ENCODE measurements around the gene TLE1. TPM values are rescaled to one million over a fixed set of nuclear protein-coding genes. Genes with fewer than 3 reads are reported as not detected.
"Not testable (repeated sequence)": the region's sequence is repeated elsewhere in the genome, so short reads cannot be mapped to it uniquely, and the experiment has no call there.

The TLE1 gene
- 10.2 TPM for total RNA-seq
- long read RNA-seq, partial matches to known transcripts: 32 of 41 reads
- long read RNA-seq, other reads (novel, unspliced or antisense): 9 of 41 reads

- DNase-seq (peak; percentile 99), ATAC-seq (peak; percentile 97)
- intact Hi-C loops (cut with micrococcal nuclease): loop anchor here (10.0 kb wide), 1 partner anchor 165 kb away; no protein-coding TSS in a partner anchor
Measured at GRCh38 chr9:81689343-81690175, at the start of gene TLE1. Gene TLE1, minus strand, starts transcription at chr9:81689547. Its CDS starts 1,307 bp downstream, at chr9:81688240.

- ATAC-seq (peak; percentile 26), DNase-seq (no peak)
- intact Hi-C loops (cut with micrococcal nuclease): no loop called here
Measured at GRCh38 chr9:81737871-81738507, 48.6 kb upstream of the TLE1 start.

- DNase-seq; ATAC-seq; intact Hi-C loops (cut with micrococcal nuclease): not testable (repeated sequence)
Measured at GRCh38 chr9:81730498-81730897, 41.2 kb upstream of the TLE1 start.

GRCh38 chr9:81729135-81729534, 39.8 kb upstream of the TLE1 start:
- intact Hi-C loops (cut with micrococcal nuclease): no loop called here
- ATAC-seq (no peak), DNase-seq (no peak)

GRCh38 chr9:81724242-81724889, 35.0 kb upstream of the TLE1 start:
- DNase-seq: no peak
- peak; percentile 61 for ATAC-seq
- intact Hi-C loops (cut with micrococcal nuclease): no loop called here

- no peak for ATAC-seq
- DNase-seq: no peak
Measured at GRCh38 chr9:81722277-81722676, 32.9 kb upstream of the TLE1 start.

GRCh38 chr9:81720450-81721086, 31.2 kb upstream of the TLE1 start:
- no peak for ATAC-seq
- DNase-seq: no peak
- intact Hi-C loops (cut with micrococcal nuclease): no loop called here

More at GRCh38 chr9:81722277-81722676, 32.9 kb upstream of the TLE1 start:
- intact Hi-C loops (cut with micrococcal nuclease): no loop called here

GRCh38 chr9:81719972-81720371, 30.6 kb upstream of the TLE1 start:
- ATAC-seq: no peak
- intact Hi-C loops (cut with micrococcal nuclease): no loop called here
- DNase-seq: no peak

- no peak for DNase-seq
- intact Hi-C loops (cut with micrococcal nuclease): no loop called here
Measured at GRCh38 chr9:81718244-81718643, 28.9 kb upstream of the TLE1 start.

GRCh38 chr9:81717747-81718077, 28.4 kb upstream of the TLE1 start:
- no peak for DNase-seq
- intact Hi-C loops (cut with micrococcal nuclease): no loop called here

More at GRCh38 chr9:81718244-81718643, 28.9 kb upstream of the TLE1 start:
- no peak for ATAC-seq

GRCh38 chr9:81717061-81717746, 27.9 kb upstream of the TLE1 start:
- intact Hi-C loops (cut with micrococcal nuclease): no loop called here
- DNase-seq (no peak), ATAC-seq (no peak)

More at GRCh38 chr9:81717747-81718077, 28.4 kb upstream of the TLE1 start:
- ATAC-seq: no peak

- no peak for DNase-seq
- intact Hi-C loops (cut with micrococcal nuclease): no loop called here
- no peak for ATAC-seq
Measured at GRCh38 chr9:81716409-81716808, 27.1 kb upstream of the TLE1 start.

- DNase-seq (no peak), ATAC-seq (no peak)
- intact Hi-C loops (cut with micrococcal nuclease): no loop called here
Measured at GRCh38 chr9:81705578-81705977, 16.2 kb upstream of the TLE1 start.

- ATAC-seq (no peak), DNase-seq (no peak)
- intact Hi-C loops (cut with micrococcal nuclease): no loop called here
Measured at GRCh38 chr9:81694541-81694940, 5.2 kb upstream of the TLE1 start.

- no peak for ATAC-seq
- no peak for DNase-seq
- intact Hi-C loops (cut with micrococcal nuclease): no loop called here
Measured at GRCh38 chr9:81693671-81694378, 4.5 kb upstream of the TLE1 start.

- intact Hi-C loops (cut with micrococcal nuclease): no loop called here
- no peak for DNase-seq
- ATAC-seq: no peak
Measured at GRCh38 chr9:81690251-81690851, 1.0 kb upstream of the TLE1 start.

- ATAC-seq, DNase-seq: not testable (repeated sequence)
- intact Hi-C loops (cut with micrococcal nuclease): loop anchor here (10.0 kb wide), 1 partner anchor 164 kb away; no protein-coding TSS in a partner anchor
Measured at GRCh38 chr9:81689093-81689342, 329 bp downstream of the TLE1 start.

All from left ventricle myocardium superior (tissue), 1 donor.